Measurements from ENCODE around the gene ZNF2.

ZNF2 gene

DNA sequence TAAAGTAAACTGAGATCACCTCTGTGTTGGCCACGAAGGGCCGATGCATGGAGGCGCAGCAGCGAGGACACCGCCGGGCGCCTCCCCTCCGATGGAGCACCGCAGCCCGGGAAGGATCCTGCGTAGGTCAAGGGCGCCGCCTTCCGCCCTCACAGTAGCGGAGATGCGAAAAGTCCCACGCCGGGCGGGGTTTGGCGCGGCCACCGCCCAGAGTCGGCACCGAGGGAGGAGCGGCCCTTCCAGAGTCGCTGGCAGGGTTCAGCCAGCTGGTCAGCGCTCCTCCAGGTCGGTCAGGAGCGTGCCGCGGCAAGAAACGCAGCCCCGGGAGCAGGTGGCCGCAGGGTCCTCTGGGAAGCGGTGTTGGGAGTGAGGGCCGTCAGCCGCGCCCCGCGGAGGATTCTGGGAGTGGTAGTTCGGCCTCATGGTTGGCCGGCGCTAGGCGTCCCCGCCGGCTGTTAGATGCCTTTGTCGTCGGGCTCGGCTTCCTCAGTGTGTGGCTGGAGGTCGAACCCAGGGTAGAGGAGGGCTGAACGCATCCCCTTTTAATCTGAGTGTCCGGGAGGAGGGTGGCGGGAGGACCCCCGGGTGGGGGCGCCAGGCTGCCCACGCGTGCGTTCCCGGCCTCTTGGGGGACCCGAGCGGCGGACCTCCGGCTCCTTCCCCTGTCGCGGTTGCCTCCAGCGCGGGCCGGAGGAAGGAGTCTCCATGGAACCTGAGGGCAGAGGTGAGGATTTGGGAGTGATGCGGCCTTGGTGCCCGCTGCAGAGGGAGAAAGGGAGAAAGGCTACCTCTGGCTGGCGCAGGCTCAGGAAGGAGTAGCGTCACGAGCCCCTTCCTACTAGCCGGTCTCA is 41.7 kb downstream of the ZNF2 start, which contains the start of gene ZNF892:
Gene ZNF892, plus strand, starts transcription at position 411 of the 851 bp plus-strand sequence. Its CDS starts 295 bp downstream, at position 706.
- peak; percentile 62 for DNase-seq

DNA sequence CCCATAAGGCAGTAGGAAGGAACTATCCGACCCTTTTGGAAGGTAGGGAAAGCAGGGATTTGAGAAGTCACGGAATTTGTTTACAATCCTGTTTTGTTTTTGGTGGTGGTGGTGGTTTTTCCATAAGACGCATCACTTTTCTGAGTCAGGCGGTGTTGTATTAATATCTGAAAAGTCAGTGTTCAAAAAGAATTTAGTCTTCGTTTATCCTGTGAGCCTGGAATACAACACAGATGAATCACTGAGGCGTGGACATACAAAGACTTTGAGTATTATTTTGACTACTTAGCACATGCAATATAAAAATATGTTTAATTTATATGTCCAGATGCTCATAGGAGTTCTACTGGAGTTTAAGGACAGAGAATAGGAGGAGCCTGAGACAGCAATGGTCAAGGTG is 42.5 kb downstream of the ZNF2 start:
- DNase-seq = no peak

DNA sequence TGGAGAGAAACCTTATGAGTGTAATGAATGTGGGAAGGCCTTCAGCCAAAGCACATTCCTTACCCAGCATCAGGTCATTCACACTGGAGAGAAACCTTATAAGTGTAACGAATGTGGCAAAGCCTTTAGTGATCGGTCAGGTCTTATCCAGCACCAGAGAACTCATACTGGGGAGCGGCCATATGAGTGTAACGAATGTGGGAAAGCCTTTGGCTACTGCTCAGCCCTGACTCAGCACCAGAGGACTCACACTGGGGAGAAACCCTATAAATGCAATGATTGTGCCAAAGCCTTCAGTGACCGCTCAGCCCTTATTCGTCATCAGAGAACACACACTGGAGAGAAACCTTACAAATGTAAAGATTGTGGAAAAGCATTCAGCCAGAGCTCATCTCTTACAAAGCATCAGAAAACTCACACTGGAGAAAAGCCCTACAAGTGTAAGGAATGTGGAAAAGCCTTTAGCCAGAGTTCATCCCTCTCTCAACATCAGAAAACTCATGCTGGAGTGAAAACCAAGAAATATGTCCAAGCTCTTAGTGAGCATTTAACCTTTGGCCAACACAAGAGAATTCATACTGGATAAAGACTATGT is 49.5 kb downstream of the ZNF2 start:
- no peak for DNase-seq

DNA sequence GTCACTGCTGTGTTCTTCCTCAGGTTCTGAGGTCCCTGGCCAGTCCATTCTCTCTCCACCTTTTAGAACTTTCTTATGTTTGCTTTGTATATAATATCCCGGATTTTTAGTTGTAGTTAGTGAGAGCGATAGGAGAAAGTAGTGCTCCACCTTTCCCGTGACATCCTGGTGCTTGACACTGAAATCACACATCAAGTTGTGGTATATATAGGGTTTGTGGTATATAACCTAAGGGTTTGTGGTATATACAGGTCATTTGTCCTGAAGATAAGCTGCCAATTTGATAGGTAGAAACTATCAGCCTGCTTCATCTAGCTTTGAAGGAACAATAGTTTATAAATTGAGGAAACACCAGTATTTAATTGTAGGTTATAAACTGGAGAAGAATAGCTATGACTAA is 54.8 kb downstream of the ZNF2 start:
- DNase-seq = no peak

DNA sequence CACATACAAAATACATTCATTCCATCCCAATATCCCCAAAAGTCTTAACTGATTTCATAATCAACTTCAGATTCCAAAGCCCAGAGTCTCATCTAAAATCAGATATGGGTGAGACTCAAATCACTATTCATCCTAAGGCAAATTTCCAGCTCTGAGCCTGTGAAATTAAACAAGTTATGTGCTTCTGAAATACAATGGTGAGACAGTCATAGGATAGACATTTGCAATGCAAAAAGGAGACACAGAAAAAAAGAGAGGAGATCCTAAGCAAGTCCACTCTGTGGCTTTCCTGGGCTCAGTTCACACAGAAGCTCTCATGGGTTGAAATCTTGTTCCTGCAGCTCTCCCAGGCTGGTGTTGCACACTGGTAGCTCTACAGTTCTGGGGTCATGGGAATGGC is 60.0 kb downstream of the ZNF2 start:
- no peak for DNase-seq

GRCh38 chr2:95231723-95232122 is 66.1 kb downstream of the ZNF2 start:
- peak; percentile 36 for DNase-seq

DNA sequence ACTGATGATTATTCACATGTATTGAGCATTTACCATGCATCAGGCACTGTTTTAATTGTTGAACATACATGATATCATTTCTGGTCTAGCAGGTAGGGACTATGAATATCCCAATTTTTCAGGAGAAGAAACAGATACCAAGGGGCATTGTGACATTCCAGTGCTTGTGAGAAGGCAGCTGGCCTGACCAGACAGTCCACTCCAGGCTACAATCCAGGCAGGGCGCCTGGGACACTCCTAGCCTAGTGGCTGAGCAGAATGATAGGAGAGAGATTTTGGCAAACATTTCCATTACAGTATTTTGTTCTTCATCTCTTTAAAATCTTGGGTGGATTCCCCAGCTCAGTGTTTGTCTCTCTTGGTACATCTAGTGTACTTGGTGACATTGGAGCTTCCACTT is 66.6 kb downstream of the ZNF2 start:
- no peak for DNase-seq
